Epithelial cell of esophagus (primary cell): Measurements from ENCODE around the gene SORCS2.

ENCODE experiments used
- DNase-seq: peaks from one replicate; pipeline ENCODE4 v3.0.0; 2010; ENCODE audit warnings: low read depth
- H3K4me3 ChIP-seq: 2 replicates; pipeline ENCODE4 v1.5.1; 2011; ENCODE audit warnings: mild to moderate bottlenecking, low read length, control low read depth
- CTCF ChIP-seq: IDR thresholded peaks from 2 replicates; pipeline ENCODE4 v1.5.1; 2011; ENCODE audit warnings: low read depth, mild to moderate bottlenecking, low read length, control low read depth, inconsistent platforms; ENCODE audit not compliant: insufficient read depth; ENCODE audit errors: missing control alignments

SORCS2 gene

GRCh38 chr4:7692451-7693236, 500.3 kb downstream of the SORCS2 start:
- H3K4me3 ChIP-seq = no peak overlapping the region
- DNase-seq = no peak
- TF ChIP-seq CTCF = no peak

DNA sequence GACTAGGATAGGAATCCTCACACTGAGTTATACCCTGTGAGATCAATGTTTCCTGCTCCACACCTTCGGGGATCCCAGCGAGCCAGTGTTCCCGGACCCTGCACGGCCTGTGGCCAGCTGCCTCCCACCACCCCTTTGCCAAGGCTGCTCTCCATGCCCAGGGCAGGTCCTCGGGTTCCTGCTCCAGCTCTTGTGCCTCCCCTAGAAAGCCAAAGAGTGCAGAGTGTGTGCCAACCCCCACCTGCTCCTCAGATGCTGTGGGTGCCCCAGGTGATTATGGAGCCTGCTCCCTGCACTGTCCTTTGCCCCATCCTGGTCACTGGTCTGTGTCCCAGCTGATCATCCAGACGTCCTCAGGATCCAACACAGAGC, 500.9 kb downstream of the SORCS2 start:
- TF ChIP-seq CTCF = no peak
- no peak for DNase-seq

DNA sequence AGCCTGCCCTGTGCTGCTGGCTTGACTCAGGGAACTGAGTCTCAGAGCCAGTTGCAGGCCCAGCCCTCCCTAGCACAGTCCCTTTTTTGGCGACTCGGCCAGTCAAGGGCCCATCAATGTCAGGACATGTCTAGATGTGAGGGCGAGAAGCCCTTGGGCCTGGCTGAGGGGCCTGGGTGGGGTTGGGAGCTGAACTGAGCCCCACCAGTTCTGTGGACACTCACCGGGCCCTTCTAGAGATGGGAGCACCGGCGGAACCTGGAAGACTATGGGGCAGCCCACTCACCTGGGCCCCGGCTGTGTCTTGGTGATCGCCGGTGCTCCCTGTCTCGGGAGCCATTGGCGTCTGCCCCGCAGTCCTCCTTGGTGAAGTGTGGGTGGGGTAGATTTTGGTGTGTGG, 501.4 kb downstream of the SORCS2 start:
- no peak for TF ChIP-seq CTCF
- DNase-seq = no peak
- H3K4me3 ChIP-seq = no peak overlapping the region

More for the DNA sequence above, 500.9 kb downstream of the SORCS2 start:
- H3K4me3 ChIP-seq = no peak overlapping the region

GRCh38 chr4:7694324-7694723, 502.0 kb downstream of the SORCS2 start:
- no peak for TF ChIP-seq CTCF
- H3K4me3 ChIP-seq = no peak overlapping the region
- no peak for DNase-seq

- no peak for DNase-seq
- no peak overlapping the region for H3K4me3 ChIP-seq
- no peak for TF ChIP-seq CTCF
Measured at GRCh38 chr4:7697343-7697742, 505.0 kb downstream of the SORCS2 start.

GRCh38 chr4:7697821-7698220, 505.5 kb downstream of the SORCS2 start:
- no peak overlapping the region for H3K4me3 ChIP-seq
- no peak for TF ChIP-seq CTCF
- DNase-seq = no peak

DNA sequence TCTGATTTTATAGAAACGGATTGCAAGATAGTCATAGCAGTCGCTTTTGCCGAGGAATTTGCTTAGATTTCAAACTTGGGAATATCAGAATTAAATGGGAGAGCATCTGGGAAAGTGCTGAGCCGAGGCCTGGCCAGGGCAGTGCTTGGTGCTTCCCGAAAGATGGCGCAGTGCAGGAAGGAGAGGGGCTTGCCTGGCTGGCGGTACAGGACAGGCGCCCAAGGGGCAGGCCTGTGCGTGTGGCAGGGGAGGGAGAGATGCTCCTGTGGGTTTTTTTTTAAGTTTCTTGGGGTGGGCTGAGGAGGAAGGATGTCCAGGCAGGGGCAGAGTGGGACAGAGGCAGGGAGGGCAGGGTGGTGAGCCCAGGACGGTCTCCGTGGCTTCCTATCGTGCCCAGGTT, 506.2 kb downstream of the SORCS2 start:
- no peak for TF ChIP-seq CTCF
- H3K4me3 ChIP-seq = no peak overlapping the region
- DNase-seq = no peak
